HG02970 (cell line): ENCODE measurements around the gene STIM1.

Experiments used
- ATAC-seq: cut with Tn5 transposase; IDR thresholded peaks from one replicate; pipeline ENCODE4 v1.9.1; 2021; ENCODE audit warnings: mild to moderate bottlenecking, moderate library complexity, moderate number of reproducible peaks; ENCODE audit not compliant: unreplicated experiment, low FRiP score

STIM1 gene

DNA sequence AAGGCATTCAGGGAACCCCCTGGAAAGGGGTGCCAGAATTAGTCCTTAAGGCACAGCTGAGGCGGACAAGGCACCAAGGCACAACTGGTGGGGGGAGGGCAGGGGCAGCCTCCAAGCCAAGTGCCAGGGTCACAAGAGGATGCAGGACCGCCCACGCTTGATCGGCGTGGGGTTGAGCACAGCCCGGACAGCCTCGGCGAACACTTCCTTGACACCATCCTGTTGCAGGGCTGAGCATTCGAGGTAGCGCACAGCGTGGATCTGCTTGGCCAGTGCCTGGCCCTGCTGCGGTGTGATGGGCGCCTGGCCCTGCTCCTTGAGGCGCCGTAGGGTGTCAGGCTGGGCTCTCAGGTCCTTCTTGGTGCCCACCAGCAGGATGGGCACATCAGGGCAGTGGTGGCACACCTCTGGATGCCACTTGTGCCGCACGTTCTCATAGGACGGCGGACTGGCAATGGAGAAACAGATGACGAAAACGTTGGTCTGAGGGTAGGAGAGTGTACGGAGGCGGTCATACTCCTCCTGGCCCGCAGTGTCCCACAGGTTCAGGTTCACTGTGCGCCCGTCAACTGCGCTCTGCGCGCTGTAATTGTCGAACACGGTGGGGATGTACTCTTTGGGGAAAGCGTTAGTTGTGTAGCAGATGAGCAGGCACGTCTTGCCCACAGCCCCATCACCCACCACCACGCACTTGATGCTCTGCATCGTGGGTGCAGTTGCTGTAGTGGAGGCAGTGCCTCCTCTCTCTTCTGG, 27.9 kb upstream of the STIM1 start:
- no peak for ATAC-seq

DNA sequence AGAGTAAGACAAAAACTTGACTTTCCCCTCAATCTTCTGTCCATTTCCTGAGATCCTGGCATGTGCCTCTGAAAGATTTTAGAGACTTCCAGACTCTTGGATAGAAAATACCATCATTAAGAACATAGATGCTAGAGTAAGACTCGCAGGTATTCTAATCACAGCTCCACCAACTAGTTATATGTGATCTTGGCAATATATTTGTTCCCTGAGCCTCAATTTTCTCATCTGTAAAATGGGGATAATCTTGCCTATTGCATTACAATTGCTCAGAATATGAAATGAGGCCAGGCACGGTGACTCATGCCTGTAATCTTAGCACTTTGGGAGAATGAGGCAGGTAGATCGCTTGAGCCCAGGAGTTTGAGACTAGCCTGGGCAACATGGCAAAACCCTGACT, 25.4 kb upstream of the STIM1 start:
- no peak for ATAC-seq

- no peak for ATAC-seq
Measured at GRCh38 chr11:3830730-3831129, 24.7 kb upstream of the STIM1 start.

DNA sequence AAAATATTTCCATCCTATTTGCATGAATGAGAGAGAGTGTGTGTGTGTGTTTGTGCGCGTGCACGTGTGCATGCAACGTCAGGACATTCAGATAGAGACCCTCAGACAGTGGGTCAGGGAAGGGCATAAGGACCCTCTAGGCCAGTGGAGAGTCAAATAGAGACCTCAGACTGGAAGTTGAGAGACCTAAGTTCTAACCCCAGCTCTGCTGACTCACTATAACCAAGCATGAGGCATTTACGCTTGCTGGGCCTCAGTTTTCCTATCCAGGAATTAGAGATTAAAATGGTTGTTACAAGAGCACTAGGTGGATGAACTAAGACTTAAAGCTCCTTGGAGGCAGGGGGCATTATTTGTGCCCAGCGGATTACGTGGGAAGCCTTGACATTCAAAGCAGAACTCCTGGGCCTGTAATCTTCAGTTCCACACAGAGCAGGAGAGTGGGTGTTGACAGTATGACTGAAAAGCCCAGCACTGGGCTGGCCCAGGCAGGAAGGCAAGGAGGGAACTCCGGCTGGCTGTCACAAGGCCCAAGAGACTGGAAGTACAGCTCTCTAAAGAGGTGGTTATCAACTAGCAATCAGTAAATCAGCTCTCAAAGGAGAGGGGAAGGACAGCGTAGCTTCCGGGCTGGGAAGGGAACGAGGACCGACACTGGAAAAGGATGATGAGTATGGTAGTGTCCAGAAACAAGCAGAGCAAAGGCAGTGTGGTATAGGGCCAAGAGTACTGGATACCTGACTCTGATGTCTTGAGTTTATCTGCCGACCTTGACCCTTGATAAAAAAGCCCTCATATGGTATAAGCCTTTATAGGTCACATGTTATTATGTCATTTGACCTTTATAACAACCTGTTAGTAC, 23.9 kb upstream of the STIM1 start:
- no peak for ATAC-seq

DNA sequence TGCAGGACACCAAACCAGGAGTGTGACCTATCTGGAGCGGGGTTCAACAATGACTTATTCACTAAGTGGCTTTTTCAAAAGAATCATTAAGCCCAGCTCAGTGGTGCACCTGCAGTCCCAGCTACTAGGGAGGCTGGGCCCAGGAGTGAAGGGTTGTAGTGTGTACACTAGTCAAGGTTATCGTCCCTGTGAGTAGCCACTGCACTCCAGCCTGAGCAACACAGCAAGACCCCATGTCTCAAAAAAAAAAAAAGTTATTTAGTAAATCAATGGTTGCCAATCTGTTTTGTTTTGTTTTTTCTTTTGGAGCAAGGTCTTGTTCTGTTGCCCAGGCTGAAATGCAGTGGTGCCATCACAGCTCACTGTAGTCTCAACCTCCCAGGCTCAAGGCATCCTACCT, 22.6 kb upstream of the STIM1 start:
- no peak for ATAC-seq

- no peak for ATAC-seq
Measured at GRCh38 chr11:3833449-3833848, 22.0 kb upstream of the STIM1 start.

- ATAC-seq: no peak
Measured at GRCh38 chr11:3834349-3834663, 21.2 kb upstream of the STIM1 start.

DNA sequence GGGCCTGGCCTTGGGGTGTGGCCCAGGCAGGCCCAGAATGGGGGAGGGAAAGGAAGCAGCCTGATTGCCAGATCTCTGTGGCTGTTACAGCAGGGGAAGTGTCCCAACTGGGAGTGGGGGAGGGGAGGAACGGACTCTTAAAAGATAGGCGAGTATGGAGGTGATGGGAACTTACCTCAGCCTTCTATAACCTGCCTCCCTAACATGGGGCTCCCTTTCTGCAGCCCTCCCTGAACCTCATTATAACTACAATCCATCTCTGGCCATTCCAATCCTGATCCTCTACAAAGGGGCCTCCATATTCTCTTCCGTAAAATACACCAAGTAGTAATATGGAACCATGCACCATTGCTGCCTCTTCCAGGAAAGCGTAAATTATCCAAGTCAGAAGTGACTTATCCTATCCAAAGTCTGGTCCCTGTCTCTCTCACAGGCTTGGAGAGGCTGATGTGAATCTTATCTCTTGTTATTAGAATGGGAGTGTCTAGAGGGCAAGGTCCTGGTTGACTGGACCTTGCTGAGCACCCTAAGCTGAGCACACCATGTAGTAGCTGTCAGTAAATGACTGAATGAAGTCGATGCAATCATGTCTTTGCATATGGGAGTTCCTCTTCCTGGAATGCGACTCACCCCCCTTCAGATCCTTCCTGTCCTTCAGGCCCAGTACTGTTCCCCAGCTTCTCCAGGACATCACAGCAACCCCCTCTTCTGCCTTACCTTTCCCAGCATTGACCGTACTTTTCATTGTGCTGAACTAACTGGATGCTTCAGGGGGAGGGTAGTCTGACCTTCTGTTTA, 20.6 kb upstream of the STIM1 start:
- ATAC-seq: no peak

DNA sequence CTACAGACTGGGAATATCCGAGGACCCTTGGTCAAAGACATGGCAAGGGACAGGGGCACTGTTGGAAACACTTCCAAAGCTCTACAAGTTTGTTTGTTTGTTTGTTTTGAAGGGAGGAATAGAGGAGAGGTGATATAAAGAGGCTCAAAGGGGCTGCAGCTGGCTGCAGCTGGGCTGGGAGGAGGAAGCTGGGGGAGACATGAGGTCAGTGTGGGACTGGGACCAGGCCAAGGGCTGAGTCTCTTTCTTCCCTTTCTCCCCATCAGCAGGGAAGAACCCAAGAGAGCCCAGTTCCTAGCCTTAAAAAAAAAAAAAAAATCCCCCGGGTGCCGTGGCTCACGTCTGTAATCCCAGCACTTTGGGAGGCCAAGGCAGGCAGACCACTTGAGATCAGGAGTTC, 19.7 kb upstream of the STIM1 start:
- ATAC-seq: no peak

DNA sequence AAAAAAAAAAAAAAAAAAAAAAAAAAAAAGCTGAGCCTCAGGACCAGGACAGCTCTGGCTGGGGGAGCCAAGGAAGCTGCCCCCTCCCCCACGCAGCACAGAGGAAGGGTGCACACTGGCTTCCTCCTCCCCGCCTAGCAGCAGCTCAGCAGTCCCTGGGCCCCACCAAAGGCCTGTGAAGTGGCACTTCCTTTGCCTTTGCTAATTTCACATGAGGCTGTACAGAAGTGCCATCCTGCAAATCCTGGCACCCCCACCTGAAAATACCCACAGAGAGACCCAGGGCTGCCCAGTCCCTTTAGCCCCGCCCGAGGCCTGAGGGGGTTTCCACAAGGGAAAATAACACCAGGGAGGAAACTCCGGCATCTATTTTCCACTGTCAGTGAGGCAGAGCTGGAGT, 18.6 kb upstream of the STIM1 start:
- no peak for ATAC-seq

DNA sequence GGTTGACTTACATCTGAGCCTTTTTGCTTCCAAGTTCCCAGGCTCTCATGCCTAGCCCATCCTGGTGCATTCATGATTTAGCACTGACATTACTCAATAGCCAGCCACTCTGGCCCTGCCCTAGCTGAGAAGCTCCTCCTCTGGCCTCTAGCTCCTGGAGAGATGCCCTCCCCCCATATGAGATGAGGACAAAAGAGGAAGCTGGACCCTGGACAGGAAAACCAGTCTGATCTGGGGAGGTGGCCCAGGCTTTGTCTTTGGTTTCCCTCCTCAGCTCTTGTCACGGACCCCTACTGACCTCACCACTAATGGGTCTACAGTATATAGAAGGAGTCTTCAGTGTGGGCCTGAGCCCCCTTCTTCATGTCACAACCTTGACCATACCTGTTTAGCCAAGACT, 17.7 kb upstream of the STIM1 start:
- ATAC-seq: no peak

GRCh38 chr11:3838504-3838903, 17.0 kb upstream of the STIM1 start:
- ATAC-seq: no peak

DNA sequence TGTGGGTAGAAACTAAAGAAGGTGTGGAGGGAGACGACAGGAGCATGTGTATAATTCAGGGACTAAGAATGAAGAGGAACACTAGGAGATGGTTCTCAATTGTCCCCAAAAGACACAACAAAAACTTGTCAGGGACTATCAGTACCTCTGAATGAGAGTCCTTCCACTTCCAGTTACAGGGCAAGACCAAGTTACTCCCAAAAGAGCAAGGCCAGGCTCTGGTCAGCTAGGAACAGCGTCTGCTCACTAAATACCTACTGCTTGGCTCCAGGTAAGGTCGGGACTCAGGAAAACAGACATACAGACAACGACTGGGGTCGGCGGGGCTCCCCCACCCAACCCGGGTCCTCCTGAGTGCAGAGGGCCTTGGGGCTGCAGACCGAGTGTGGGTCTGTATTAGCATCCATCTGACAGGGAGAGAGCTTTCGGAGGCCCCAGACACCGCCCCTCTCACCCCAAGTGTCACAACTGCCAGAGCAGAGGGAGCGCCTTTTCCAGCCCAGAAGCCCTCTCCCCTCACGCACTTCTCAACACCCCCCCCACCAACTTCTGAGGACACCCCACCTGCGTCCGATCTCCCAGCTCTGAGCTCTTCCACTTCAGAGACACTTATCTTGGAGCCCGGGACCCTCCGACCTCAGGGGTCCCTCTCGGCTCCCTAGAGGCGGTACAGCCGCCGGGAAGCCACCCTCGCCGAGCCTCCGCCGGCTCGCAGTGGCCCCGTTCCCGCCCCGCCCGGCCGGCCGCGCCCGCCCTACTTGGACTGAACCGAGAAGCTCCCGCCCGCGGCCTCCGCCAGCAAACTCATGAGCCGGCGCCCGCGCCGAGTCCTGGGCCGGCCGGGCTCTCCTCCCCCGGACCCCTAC, 15.2 kb upstream of the STIM1 start:
- ATAC-seq: no peak

DNA sequence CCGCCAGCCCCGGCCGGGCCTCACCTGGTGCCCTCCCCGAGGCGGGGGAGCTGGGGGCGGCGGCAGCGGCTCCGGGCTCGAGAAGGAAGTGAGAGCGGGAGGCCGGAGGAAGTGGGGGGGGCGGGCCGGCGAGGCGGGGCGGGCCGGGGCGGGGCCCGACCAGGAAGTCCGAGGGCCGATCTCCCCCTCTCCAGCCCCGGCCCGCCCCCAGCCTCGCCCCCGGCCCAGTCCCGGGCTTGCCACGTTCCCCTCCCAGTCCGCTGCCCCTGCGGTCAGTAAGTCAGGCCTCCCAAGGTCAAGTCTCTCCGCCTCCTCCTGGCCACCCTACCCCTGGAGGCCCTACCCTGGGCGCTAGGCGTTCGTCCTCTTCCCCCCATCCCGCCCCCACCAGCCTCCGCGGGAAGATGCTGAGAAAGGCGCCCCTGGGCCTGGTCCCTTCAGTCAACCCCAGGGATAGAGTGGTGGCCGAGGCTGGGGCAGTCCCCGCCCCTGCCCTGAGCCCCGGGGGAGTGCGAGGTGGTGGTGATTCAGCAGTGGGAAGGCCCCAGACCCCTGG, 14.5 kb upstream of the STIM1 start, which contains the start of gene RHOG:
Gene RHOG, minus strand, starts transcription at position 90 of the 556 bp plus-strand sequence. CDS start 12,821 bp downstream, outside the sequence.
- peak; percentile 42 for ATAC-seq

DNA sequence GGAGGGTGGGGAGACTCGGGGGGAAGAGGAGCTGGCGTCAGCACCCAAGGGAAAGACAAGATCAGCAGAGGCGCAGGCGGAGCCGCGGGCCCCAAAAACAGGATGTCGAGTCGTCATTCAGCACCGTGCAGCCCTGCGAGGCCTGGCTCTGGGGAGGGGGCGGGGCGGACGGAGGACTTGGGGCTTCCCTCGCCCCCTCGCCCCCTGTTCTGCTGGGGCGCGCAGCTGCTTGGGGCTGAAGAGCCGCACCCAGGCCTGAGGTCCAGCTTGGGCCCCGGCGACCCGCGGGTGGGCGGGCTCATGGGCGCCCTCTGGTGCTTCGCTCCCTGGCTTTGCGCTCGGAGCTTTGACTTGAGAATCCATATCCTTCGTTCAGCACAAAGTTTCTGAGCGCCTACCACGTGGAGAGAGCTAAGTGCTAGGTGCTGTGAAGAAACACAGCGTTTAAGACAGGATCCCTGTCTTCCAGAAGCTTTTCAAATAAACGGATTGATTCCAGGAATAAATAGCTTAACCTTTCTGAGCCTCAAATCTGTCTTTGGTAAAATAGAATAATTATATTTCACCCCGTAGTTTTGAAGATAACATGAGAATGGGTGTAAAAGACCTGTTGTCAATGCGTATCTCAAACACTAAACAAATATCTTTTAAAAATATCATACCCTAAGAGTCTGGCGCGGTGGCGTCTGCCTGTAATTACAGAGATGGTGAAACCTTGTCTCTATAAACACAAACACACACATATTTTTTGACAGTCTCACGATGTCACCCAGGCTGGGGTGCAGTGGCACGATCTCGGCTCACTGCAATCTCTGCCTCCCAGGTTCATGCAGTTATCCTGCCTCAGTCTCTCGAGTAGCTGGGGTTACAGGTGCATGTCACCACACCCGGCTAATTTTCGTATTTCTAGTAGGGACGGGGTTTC, 13.8 kb upstream of the STIM1 start:
- ATAC-seq: peak; percentile 59

DNA sequence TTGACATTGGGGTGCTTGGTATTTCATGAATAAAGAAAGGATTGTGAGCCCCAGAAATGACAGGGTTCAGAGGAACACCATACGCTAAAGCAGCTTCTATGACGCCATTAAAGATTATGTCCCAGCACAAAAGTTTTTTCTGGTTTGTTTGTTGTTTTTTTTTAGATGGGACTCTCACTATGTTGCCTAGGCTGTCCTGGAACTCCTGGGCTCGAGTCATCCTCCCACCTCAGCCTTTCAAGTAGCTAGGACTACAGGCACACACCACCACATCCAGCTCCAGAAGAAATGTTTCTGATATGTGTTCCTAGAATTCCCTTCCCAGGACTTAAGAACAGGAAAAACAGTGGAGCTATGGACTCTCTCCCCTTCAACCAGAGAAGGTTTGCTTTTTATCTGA, 12.1 kb upstream of the STIM1 start:
- ATAC-seq: no peak

DNA sequence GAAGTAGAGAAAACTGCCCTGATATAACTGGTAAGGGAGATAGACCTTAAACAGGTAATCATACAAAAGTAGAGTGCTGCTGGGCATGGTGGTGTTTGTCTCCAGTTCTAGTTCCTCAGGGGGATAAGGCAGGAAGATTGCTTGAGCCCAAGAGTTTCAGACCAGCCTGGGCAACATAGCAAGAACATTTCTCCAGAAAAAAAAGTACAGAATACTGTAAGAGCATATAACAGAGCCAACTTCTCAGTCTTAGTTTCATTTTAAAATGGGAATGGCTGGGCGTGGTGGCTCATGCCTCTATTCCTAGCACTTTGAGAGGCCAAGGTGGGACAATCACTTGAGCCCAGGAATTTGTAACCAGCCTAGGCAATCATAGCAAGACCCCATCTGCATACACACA, 10.2 kb upstream of the STIM1 start:
- ATAC-seq: no peak

DNA sequence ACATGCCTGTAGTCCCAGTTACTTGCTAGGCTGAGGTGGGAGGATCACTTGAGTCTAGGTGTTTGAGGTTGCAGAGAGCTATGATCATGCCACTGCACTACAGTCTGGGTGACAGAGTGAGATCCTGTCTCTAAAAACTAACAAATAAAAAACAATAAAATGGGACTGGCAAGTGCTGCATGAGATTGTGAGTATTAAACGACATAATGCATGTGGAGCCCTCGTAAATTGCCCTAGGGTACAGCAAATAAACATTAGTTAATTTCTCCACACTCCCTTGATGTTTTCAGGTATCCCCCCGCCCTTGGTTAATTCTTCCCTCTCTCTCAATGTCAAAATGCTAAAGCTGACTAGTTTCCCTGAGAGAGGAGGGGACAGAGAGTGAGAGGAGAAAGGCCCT, 9.8 kb upstream of the STIM1 start:
- ATAC-seq: no peak
